Measurements from ENCODE around the gene NINJ2. TPM values are rescaled to one million over a fixed set of nuclear protein-coding genes. Genes with fewer than 3 reads are reported as not detected.
A peak's percentile ranks its signal among the peaks of the same experiment; 100 is the strongest.

The NINJ2 gene
- total and polyA plus RNA-seq, 10 of the 15 experiments (the other 5 are each of a cell fraction or from before 2014, with no cell fraction given) = 8.9 to 51.6 (median 21.3) TPM

GRCh38 chr12:646442-647384 lies 16.5 kb downstream of the NINJ2 start:
- 82% methylated on average over 14 of the region's 14 CpGs for WGBS (ENCODE audit: insufficient coverage, insufficient replicate concordance, low lambda C conversion rate, missing lambda C conversion rate)
- FAIRE-seq = no peak

More at GRCh38 chr12:646442-647384, 16.5 kb downstream of the NINJ2 start:
- ChIA-PET RAD21 (ENCODE audit: unreplicated experiment) (interaction anchor here (0.8 to 6.1 kb wide), 3 partner anchors 21 to 104 kb away, joined by 3 to 49 read pairs (median 4); no protein-coding TSS in a partner anchor), CTCF (interaction anchor here (0.7 to 2.1 kb wide), 3 partner anchors 22 to 167 kb away, joined by 3 to 7 read pairs (median 3); no protein-coding TSS in a partner anchor), SMC1A (ENCODE audit: uncharacterized antibody, unreplicated experiment) (interaction anchor here (1.1 to 4.0 kb wide), 8 partner anchors 12 to 164 kb away, joined by 3 to 18 read pairs (median 4); no protein-coding TSS in a partner anchor), POLR2A (interaction anchor here (0.7 to 5.9 kb wide), 5 partner anchors 14 to 104 kb away, joined by 3 to 47 read pairs (median 5); partner anchors contain the start of gene NINJ2)
- Histone ChIP-seq H3K27ac (ENCODE audit: control insufficient read depth, insufficient read depth) (peak overlapping the region; percentile 31), H3K4me1 (ENCODE audit: control insufficient read depth, insufficient read depth, low read length) (peaks cover 55% of the 10 kb centered on the region), H3K9ac (ENCODE audit: control insufficient read depth, insufficient read depth, low read length) (no peak overlapping the region; the same call in 1 of the 2 replicates), H2AFZ (ENCODE audit: control insufficient read depth, low read depth, low read length) (no peak overlapping the region), H3K9me3 (replicated peaks; ENCODE audit: control insufficient read depth, insufficient read depth, low read length) (no peaks in the 10 kb centered on the region), H3K27me3 (replicated peaks in 1 of 2; ENCODE audit: control insufficient read depth in 2 of 2, insufficient read depth in 2 of 2, low read length in 1 of 2) (no peaks in the 10 kb centered on the region), H3K36me3 (ENCODE audit: control insufficient read depth in 2 of 2, insufficient read depth in 2 of 2, low read length in 1 of 2) (peaks cover 0 to 8% of the 10 kb centered on the region in 2 experiments; a peak in 1 of 4 replicates), H3K4me2 (ENCODE audit: control insufficient read depth, insufficient read depth) (no peak overlapping the region), H3K4me3 (no peak overlapping the region), H4K20me1 (ENCODE audit: control insufficient read depth, insufficient read depth) (no peaks in the 10 kb centered on the region), H3K79me2 (ENCODE audit: control insufficient read depth, insufficient read depth, low read length) (peaks cover 23% of the 10 kb centered on the region)
- TF ChIP-seq EED (IDR thresholded peaks at IDR 0.05; ENCODE audit: low read depth) (no peak), TCF3 (IDR thresholded peaks at IDR 0.05; ENCODE audit: borderline replicate concordance, insufficient read depth, low read depth, low read length) (no peak), BRCA1 (IDR thresholded peaks at IDR 0.05; ENCODE audit: low read depth, low read length) (no peak), RCOR1 (conservative IDR thresholded peaks at IDR 0.05; ENCODE audit: low read depth, low read length) (no peak), ATF2 (IDR thresholded peaks at IDR 0.05; ENCODE audit: low read length) (no peak), MTA3 (IDR thresholded peaks at IDR 0.05; ENCODE audit: borderline replicate concordance, low read length) (no peak), MEF2B (IDR thresholded peaks at IDR 0.05; ENCODE audit: partially characterized antibody, poor library complexity, severe bottlenecking) (no peak), REST (IDR thresholded peaks at IDR 0.05; ENCODE audit: low read depth, low read length) (no peak), NKRF (conservative IDR thresholded peaks at IDR 0.05) (no peak), ASH2L (IDR thresholded peaks at IDR 0.05; ENCODE audit: borderline replicate concordance, low read depth) (no peak)
- BruUV-seq (replicated peaks) = no TSS peak
- DNase-seq (ENCODE audit: low read depth, low spot score) = no peak
- in situ Hi-C loops (cut with MboI) = no loop called here
- intact Hi-C loops (cut with micrococcal nuclease; ENCODE audit: unreplicated experiment) = no loop called here
- ATAC-seq = no peak

Measured in GM12878 (cell line).